Tibial nerve (tissue), 4 donors: ENCODE data around the gene COQ6. TPM values are rescaled to one million over a fixed set of nuclear protein-coding genes. Genes with fewer than 3 reads are reported as not detected.

Experiments
- DNase-seq, 2 donors: peaks; one replicate each; pipeline ENCODE4 v3.0.0-alpha.2; 2019; ENCODE audit warnings: low spot score in 2 of 2
- H3K27ac ChIP-seq, 4 donors: fragments of 200-600 bp; sonication (generic) in 3 of 4; one replicate each; pipeline ENCODE4 v1.5.1; 2017 to 2019; ENCODE audit warnings: mild to moderate bottlenecking in 1 of 4
- H3K27me3 ChIP-seq, 2 donors: fragments of 200-600 bp; sonication (generic) in 1 of 2; one replicate each; pipeline versions ENCODE4 v1.5.1 to v1.6.0; 2017 to 2019
- H3K36me3 ChIP-seq, 3 donors: fragments of 200-600 bp; sonication (generic); one replicate each; pipeline ENCODE4 v1.5.1; 2018 to 2019
- H3K4me1 ChIP-seq, 4 donors: fragments of 200-600 bp; sonication (generic) in 3 of 4; one replicate each; pipeline ENCODE4 v1.5.1; 2017 to 2019
- H3K4me3 ChIP-seq, 4 donors: fragments of 200-600 bp; sonication (generic) in 3 of 4; one replicate each; pipeline ENCODE4 v1.5.1; 2017 to 2019; ENCODE audit warnings: mild to moderate bottlenecking in 1 of 4, moderate library complexity in 1 of 4
- H3K9me3 ChIP-seq, 4 donors: fragments of 200-600 bp; sonication (generic) in 3 of 4; one replicate each; pipeline ENCODE4 v1.5.1; 2017 to 2019
- EP300 ChIP-seq, 2 donors: sonication (generic); formaldehyde crosslinking; IDR thresholded peaks; one replicate each; pipeline ENCODE4 v1.6.1; 2017; ENCODE audit warnings: antibody characterized with exemption in 2 of 2, mild to moderate bottlenecking in 1 of 2
- WGBS, 2 donors: methylation state at CpG; one replicate each; pipeline ENCODE4 v1.1.5; 2018; 5-methylcytosine and 5-hydroxymethylcytosine counted together
- small RNA-seq: library from RNA; depleted of rRNA; stranded (forward); fragments of <200 nt; gene quantifications from one replicate; pipeline ENCODE3, GENCODE V24; 2016
- total RNA-seq, 4 donors: library from RNA; depleted of rRNA; stranded (reverse); fragments of >200 nt; gene quantifications; one replicate each; pipeline ENCODE4 v1.1.0, GENCODE V29; 2016

COQ6 gene
- total RNA-seq, 4 donors from 2014 or later: 20.3 to 42.3 (median 27.8) TPM

- H3K36me3 ChIP-seq: peaks cover 0 to 88% (median 0%) of the 10 kb centered on the region in 3 donors
- no peaks in the 10 kb centered on the region for H3K9me3 ChIP-seq
- no peak for DNase-seq
- 59 to 69% methylated on average over 2 of the region's 2 CpGs for WGBS, 2 donors
- H3K4me3 ChIP-seq: no peak overlapping the region
- no peak for TF ChIP-seq EP300 (IDR thresholded peaks at IDR 0.05)
- H3K27ac ChIP-seq: no peak overlapping the region
- no peaks in the 10 kb centered on the region for H3K4me1 ChIP-seq
- H3K27me3 ChIP-seq: no peaks in the 10 kb centered on the region
Measured at GRCh38 chr14:74008843-74009499, 58.9 kb downstream of the COQ6 start.

Small RNA genes lying within 50 kb of the gene (small RNA-seq; reads per million reads assigned to genes)
- gene AC005480.2 (not detected), gene RF00019 (not detected)

Other genes starting within 250 kb of the COQ6 start
- gene PNMA1, start 235.9 kb upstream of the COQ6 start, total RNA-seq: 10 to 100 TPM; 21.2 to 43.5 (median 34.2) TPM
- gene PTGR2, start 98.5 kb upstream of the COQ6 start, total RNA-seq: 10 to 100 TPM in 1 of 4 donors, 1 to 10 TPM in 3; 6.3 to 12.9 (median 9.0) TPM
- gene ZNF410, start 63.4 kb upstream of the COQ6 start, total RNA-seq: 10 to 100 TPM; 42.0 to 49.8 (median 46.8) TPM
- gene FAM161B, start 208 bp upstream of the COQ6 start, total RNA-seq: 10 to 100 TPM in 1 of 4 donors, 1 to 10 TPM in 3; 6.9 to 10.7 (median 9.3) TPM
- gene ENTPD5, start 69.0 kb downstream of the COQ6 start, total RNA-seq: 10 to 100 TPM in 2 of 4 donors, 1 to 10 TPM in 2; 8.0 to 12.9 (median 11.0) TPM
- gene BBOF1, start 69.0 kb downstream of the COQ6 start, total RNA-seq: 10 to 100 TPM in 1 of 4 donors, 1 to 10 TPM in 3; 3.7 to 22.8 (median 6.2) TPM
- gene ALDH6A1, start 134.2 kb downstream of the COQ6 start, total RNA-seq: 10 to 100 TPM; 40.5 to 95.7 (median 75.3) TPM
- gene LIN52, start 134.7 kb downstream of the COQ6 start, total RNA-seq: 10 to 100 TPM; 10.2 to 15.7 (median 12.7) TPM